HG03280 (cell line): ENCODE measurements around the gene TANGO2.

Experiments
- ATAC-seq: cut with Tn5 transposase; IDR thresholded peaks from one replicate; pipeline ENCODE4 v1.9.1; 2021; ENCODE audit warnings: mild to moderate bottlenecking, moderate library complexity; ENCODE audit not compliant: unreplicated experiment

Gene TANGO2

DNA sequence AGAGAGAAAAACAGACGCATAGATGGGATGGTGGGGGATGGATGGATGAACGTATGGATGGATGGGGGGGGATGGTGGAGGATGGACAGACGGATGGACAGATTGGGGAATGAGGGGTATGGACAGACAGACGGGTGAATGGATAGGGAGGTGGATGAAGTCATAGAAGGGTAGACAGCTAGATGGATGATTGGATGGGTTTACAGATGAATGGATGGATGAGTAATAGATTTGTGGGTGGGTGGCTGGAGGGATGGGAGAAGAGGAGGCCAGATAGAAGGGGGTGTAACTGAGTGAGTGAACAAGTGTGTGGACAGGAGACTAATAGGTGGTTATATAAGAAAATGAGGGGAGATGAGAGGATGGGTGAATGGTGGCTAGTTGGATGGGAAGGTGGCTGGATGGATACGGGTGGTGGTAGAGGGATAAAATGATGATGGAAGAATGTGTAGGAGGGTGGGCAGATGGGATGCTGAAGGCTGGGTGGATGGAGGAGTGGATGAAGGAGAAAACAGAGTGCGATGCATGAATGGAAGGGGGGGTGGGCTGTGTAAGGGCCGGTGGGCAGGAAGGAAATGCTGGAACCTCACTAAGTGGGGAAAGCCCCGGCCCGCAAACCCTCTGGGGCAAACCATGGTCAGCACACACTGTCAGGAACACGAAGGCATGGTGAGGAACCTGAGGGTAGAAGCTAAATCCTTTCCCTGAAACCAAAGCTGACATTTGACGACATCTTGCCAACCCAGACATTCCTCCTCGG, 25.9 kb upstream of the TANGO2 start:
- ATAC-seq: no peak

DNA sequence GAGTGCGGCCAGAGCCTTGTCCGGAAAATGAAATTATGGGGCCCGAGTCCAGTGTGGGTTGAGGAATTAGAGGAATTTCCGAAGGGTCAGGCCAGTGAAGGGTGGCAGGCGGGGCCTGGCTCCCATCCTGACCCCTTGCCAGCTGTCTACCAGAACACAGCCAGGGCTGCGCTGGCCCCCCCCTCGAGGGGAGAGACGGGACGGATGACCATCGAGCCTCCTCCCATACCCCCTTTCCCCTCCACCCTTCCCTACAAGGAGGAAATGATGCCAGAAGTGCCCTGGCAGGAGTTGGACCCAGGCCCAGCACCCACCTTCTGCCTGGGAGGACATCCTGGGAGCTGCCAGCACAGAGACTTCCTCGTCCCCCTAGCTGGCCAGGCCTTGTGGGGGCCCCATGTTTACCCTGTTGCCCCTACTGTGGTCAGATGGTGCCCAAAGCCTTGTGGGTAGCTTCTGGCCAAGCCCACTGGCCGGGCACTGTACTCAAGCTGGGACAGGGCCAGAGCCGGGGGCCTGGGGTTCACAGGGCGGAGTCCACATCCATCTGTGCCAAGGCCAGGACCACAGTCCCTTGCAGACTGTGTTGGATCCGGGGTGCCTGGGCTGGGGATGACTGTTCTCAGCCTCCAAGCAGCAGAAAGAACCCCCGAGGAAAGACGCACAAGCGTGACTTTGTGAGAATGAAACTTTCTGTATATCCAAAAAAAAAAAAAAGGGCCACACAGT, 25.1 kb upstream of the TANGO2 start:
- ATAC-seq: no peak

DNA sequence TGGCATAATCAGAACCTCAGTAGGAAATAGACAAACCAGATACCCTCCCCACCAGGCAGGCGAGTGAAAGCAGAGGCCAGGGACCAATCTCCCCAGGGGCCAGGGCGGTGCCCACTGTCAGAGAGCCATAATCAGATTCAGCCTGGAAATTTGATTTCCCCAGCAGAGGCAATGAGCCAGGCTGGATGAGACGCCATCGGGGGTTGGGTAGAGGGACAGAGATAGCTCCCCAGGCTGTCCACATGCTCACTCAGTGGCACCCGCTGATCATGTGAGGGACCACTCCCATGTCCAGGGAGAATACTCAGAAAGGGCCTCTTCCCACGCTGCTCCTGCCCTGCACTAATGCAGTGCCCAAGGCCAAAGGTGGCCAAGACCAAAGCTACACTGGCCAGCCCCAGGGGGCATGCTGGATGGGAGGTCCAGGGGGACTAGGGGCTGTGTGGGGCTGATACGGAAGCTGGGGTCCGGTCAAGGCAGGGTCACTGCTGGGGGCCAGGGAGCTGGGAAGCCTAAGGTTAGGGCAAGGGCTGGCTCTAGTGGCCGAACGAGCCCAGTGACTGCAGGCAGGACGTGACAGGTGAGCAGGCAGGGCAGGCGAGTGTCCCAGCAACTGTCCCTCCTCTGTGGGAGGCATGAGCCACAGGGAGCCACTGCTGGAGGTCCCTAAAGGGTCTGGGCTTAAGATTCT, 24.1 kb upstream of the TANGO2 start:
- no peak for ATAC-seq

DNA sequence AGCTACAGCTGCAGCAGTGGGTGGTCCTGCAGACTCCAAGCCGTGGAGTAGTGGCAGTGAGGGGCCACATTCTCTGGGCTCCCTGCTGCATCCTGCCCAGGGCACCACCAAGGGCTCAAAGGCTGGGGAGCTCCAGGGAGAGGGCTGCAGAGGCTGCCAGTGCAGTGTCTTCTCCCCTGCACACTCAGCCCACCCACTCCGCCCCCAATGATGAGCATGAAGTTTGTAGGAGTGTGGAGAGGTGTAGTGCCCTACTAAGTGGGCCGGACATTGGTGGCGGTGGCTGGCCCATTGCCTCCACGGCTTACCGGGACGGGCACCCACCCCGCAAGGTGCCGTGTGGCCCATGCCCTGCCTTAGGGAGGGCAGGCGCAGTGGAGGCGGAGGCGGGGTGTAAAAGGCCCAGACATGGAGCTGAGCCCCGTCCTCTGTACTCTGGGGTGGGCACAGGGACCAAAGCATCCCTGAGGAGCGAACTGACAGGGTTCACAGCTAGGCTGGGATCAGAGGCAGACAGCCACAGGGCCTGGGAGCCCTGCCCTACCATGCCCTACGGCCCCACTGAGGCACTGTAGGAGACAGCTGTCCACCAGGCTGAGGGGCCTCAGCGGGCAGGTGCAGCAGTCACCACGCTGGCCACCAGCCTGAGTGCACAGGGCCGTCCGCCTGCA, 23.2 kb upstream of the TANGO2 start:
- no peak for ATAC-seq

DNA sequence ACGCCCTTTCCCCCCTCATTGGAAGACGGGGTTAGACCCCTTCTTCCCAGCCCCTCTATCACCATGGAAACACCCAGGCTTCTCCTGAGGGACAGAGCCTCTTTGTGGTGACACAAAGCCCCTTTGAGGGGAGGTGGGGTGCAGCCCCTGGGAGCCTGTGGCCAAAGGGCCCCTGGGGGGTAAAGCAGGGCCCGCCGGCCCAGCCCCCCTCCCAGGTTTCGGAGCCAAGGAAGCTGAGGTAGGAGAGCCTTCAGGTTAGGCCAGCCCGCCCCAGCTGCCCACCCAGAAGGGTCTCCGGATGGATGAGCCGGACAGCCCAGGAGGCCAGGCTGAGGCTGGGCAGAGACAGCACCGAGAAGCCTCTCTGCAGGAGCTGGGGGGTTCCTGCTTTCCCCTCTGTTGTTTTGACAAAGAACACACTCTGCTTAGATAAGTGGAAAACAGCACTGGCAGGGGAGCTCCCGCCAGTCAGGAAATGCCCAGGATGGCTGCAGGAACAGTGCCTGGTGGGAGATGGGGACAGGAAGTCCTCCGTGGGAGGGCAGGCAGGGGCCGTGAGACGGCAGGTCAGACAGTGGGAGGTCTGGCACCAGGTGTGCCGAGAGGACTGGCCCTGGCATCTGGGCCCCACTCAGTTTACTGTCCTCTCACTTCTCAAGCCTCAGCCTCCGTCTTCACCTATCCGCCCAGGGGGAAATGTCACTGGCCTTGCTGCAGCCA, 22.5 kb upstream of the TANGO2 start:
- ATAC-seq: no peak

DNA sequence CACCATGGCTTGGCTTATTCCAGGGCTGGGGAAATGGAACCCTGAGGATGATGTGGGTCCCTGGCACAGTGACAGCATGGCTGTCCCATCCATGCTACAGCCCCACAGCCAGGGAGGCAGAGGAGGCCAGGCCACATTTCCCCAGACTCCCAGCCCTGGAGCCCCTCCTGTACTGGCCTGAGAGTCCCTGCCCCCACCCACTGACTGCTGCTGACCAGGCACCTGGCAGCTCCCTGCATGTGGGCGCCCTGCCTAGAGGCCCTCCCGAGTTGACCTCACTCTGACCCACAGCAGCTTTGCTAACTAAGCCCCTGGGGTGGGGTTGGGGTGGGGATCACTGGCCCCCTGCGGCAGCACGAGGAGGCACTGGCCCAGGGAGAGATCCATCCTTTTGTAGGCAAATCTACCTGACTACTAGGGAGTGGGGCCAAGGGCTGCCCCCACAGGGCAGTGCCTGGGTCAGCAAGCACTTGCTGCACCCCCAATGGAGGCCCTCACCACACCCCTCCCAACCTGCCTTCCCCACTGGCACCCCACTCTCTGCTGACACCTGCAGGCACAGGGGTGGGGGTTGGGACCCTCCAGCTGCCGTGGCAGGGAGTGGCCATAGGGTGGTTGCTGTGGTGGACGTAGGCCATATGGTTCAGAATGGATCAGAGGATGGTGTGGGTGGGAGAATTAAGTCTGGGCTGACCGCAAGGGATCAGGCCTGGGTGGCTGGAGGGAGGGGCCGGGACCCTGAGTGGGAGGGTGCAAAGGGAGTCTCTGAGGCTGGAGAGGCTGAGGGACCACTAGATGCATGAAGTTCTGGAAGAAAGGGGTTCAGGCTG, 21.7 kb upstream of the TANGO2 start:
- no peak for ATAC-seq

DNA sequence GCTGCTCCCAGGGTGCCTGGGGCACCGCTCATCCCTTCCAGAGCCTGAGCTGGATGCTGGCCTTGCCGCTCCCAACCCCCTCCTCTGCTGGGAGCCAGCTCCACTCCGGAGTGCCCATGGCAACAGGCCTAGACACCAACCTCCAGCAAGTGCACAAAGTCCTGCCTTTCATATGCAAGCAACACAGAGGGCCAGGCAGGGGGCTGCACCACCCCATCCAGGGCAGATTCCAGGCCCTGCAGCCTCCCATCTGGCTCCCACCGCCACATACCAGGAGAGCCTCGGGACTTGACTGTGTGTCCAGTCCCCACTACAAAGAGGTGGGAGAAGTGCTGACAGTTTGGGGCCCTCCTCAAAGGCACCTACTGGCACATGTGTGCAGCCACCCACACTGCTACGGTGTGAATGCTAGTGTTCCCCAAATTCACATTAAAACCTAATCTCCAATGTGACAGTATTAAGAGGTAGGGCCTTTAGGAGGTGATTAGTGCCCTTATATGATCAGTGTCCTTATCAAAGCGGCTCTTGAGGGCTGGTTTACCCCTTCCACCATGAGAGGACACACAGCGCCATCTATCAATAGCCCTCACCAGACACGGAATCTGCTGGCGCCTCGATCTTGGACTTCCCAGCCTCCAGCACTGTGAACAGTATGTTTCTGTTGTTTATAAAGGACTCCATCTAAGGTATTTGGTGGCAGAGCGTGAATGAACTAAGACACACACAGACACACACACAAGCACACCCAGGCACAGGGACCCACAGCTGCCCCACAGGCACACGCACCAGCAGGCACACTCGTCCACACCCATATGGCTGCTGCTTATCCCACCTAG, 20.4 kb upstream of the TANGO2 start:
- ATAC-seq: no peak

DNA sequence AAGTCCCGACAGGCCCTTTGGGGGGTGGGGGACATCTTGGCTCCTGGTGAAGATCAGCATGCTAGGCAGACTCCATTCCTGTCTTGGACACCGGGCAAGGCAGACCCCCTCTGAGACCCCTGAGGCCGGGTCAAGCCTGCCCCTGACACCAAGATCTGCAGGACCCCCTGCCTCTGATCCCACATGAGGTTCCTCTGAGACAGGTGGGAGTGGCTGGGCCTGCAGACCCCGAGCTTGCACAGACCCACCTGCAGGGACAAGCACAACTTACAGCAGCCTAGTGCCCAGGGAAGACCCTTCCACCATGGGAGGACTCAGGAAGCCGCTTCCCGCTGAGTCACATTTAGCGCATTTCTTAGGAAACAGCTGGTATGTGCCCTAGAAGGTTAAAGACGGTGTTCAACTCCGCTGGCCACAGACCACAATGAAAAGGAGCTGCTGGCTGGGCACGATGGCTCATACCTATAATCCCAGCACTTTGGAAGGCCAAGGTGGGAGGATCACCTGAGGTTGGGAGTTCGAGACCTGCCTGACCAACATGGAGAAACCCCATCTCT, 19.8 kb upstream of the TANGO2 start:
- no peak for ATAC-seq

DNA sequence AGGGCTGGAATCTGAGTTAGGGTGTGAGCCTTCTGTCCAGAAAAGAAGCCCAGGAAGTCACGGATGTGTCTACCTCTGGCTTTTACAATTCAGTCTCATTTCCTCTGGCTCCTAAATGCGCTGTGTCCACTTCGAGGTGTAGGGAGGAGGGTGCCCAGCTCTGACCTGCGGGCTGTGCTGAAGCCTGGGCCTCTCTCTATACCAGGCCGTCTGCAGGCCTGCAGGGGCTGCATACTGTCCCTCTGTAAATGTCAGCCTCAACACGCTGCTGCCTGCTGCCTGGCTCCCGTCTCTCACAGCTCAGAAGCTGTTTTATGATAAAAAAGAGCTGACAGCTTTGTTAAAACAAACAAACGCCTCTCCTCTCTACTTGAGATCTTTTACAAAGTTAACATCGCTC, 18.8 kb upstream of the TANGO2 start:
- ATAC-seq: no peak

DNA sequence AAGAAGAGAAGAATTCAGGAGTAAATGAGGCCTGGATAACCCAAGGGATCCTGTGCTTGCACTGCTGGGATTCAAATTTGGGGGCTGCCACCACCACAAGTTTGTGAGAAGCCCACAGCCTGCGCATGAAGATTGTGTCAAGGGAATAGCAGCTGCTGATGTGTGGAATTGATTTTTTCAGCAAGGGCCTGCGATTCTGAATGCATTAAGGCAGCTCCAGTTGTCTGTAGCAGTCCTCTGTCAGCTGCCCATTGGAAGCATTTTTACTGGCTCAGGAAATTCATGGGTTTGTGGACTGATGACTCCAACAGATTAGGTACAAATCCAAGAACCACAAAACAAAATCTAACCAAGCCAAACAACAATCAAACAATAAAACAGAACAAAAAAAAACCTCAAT, 18.3 kb upstream of the TANGO2 start:
- no peak for ATAC-seq

DNA sequence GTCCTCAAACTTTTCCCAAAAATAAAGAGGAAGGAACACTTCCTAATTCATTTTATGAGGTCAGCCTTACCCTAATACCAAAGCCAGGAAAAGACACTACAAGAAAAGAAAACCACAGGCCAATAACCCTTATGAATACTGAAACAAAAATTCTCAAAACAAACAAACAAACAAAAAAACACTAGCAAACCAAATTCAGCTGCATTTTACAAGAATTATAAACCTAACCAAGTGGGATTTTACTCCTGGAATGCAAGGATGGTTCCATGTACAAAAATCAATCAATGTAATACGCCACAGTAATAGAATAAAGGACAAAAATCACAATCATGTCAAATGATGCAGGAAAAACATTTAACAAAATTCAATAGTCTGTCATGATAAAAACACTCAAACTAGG, 17.6 kb upstream of the TANGO2 start:
- ATAC-seq: no peak

DNA sequence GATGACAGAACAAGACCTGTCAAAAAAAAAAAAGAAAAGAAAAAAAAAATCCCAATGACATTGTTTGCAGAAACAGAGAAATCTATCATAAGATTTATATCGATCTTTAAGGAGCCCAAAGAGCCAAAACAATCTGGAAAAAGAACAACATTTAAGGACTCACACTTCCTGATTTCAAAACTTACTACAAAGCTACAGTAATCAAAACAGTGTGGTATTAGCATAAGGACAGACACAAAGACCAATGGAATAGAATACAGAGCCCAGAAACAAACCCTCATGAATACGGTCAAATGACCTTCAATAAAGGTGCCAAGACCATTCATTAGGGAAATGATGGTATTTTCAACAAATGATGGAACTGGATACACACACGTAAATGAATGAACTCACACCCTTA, 16.4 kb upstream of the TANGO2 start:
- no peak for ATAC-seq

DNA sequence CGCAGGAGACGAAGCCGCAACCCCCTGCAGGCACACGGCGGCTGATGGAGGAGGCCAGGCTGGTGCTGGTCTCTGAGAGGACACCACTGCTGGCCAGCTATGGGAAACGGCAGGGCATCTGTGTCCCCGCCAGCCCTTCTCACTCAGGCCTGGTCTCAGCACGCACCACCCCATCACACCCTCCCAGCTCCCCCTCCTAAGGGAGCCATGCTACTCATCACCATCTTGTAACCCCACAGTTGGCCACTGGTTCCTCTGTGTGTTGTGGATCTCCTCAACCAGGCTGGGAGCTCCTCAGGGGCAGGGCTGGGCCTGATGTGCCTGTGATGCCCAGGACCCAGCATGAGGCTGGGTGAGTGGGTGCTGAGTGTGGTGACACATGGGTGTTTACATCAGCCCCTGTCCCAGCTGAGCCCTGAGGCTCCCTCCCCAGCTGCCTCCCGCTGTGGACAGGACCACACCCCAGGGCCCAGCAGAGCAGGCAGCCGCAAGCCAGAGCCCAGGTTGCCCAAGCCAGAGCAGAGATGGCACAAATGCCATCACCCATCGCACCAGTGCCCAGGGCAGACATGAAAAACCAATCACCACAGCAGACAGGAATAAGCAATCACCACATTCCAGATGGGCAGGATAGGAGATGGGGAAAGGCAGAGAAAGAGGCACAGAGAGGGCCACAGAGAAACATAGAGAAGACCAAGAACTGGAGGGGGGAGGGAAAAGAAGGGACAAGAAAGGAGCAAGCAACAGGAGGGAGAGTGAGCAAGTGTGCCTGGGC, 12.5 kb upstream of the TANGO2 start:
- ATAC-seq: no peak

DNA sequence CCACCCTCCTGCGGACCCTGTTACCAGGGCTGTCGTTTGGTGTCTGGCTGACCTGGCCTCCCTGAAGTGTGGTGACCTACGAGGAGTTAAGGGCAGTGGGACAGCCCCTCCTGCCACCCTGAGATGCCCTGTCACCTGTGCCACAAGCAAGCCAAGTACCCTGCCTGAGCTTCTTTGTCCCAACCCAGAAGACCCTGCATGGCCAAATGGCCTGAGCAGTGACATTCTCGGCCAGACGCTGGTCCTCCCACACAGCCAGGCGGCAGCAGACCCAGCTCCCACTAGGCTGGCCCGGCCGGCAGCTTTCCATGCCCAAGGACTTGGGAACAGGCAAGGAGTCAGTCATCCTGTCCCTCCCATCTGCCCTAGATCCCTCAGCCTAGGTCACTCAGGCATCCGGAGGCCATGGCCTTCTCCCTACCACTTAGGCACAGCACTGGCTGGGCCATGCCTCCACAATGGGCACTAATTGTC, 11.9 kb upstream of the TANGO2 start:
- ATAC-seq: no peak

DNA sequence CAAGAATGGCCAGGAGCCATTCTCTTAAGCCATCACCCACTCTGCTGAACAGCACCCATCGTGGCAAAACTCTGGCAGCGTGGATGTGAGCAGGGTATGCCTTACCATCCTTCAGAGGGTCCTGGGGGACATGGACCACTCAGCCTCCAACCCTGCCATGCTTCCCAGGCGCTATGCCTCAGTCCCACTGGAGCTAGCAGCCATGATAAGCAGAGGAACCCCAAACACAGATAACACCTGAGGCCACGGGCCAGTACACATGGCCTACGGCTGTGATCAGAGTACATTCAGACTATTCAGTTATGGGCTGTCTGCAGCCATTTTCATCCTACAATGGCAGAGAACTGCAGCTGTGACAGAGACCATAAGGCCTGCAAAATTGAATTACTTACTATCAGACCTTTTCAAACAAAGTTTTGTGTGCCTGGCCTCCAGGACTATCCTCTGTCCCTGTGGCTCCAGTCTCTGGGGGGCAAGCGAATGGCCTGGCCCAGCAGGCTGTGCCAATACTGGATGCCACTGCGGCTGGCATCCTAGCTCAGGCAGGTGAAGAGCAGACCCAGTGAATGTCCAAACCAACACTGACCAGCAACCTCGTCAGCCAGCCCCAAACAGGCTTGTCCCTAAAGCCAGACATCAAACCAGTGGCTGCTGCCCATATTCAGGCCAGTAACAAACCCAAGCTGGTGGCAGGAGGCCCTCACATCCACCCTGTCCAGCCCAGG, 11.2 kb upstream of the TANGO2 start:
- ATAC-seq: no peak

DNA sequence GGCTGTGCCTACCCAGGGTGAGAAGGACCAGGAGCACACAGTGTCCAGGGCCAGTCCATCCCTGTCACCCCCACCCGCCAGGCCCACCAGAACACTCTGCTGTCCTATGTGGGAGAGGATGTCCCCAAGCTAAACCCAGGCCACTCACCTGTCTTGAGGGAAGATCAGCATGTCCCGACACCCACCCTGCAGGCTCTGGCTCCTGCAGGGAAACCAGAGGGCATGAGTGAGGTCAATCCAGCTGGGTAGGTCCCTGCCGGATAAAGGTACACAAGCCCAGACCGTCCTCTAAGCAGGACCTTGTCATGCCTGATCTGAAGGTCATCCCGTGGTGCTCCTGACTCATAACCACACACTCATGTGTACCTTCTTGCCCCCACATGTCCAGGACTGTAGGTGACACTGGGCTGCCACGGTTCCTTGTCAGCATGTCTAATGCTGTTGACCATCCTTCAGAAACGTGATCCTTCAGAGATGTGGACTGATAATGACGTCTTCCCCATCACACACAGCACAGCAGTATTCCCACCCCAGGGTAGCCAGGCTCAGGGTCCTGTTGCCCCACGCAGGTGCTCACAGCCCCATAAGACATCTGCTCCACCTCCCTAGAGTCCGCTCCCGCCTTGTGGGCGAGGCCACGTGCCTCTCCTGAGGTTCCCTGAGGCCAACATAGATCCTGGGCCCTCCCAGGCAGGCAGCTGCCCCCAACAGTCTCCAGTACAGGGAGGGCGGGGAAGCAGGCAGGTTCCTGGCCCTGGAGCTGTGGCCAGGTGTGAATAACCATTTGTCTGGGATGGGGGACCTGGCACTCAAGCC, 10.4 kb upstream of the TANGO2 start:
- ATAC-seq: no peak
